OCI-LY3 (cell line): ENCODE data around the gene ARSD.

Experiments
- H2AFZ ChIP-seq: fragments of 200-600, 300-600 bp; shearing (Covaris generic); 2 replicates; pipeline ENCODE4 v1.6.0; 2014; ENCODE audit warnings: antibody characterized with exemption, low read depth, low read length
- H3K27ac ChIP-seq: fragments of 200-600, 300-600 bp; sonication (generic); 2 replicates; pipeline ENCODE4 v1.5.1; 2014; ENCODE audit warnings: mild to moderate bottlenecking, low read length, moderate library complexity, mixed read lengths
- H3K27me3 ChIP-seq: fragments of 200-600, 300-600 bp; sonication (generic); 2 replicates; pipeline ENCODE4 v1.6.1; 2014; ENCODE audit warnings: low read depth, low read length, mixed read lengths
- H3K36me3 ChIP-seq: fragments of 200-600, 300-600 bp; sonication (generic); replicated peaks from 2 replicates; pipeline ENCODE3; 2014; ENCODE audit warnings: low read depth, low read length, mixed read lengths
- H3K4me1 ChIP-seq: fragments of 300-600, 200-600 bp; sonication (generic); 2 replicates; pipeline ENCODE4 v1.6.1; 2014; ENCODE audit warnings: low read length, mixed read lengths
- H3K4me2 ChIP-seq: fragments of 200-600, 300-600 bp; sonication (generic); 2 replicates; pipeline ENCODE4 v1.6.1; 2014; ENCODE audit warnings: low read length, mixed read lengths
- H3K4me3 ChIP-seq: fragments of 300-600, 200-600 bp; sonication (generic); 2 replicates; pipeline ENCODE4 v1.5.1; 2014; ENCODE audit warnings: antibody characterized with exemption, mild to moderate bottlenecking, low read length, moderate library complexity
- H3K79me2 ChIP-seq: fragments of 300-600, 200-600 bp; shearing (Covaris generic); 2 replicates; pipeline ENCODE4 v1.6.1; 2014; ENCODE audit warnings: mild to moderate bottlenecking, low read length, mixed read lengths
- H3K9ac ChIP-seq: fragments of 300-600, 200-600 bp; shearing (Covaris generic); 2 replicates; pipeline ENCODE4 v1.6.0; 2014; ENCODE audit warnings: mild to moderate bottlenecking, low read length, moderate library complexity
- H3K9me3 ChIP-seq: fragments of 200-600, 300-600 bp; shearing (Covaris generic); 2 replicates; pipeline ENCODE4 v1.6.1; 2014; ENCODE audit warnings: low read length, mixed read lengths; ENCODE audit not compliant: insufficient read depth
- H4K20me1 ChIP-seq: fragments of 200-600, 300-600 bp; sonication (generic); 2 replicates; pipeline ENCODE4 v1.6.1; 2016; ENCODE audit warnings: low read length, mixed read lengths; ENCODE audit not compliant: insufficient read depth
- CTCF ChIP-seq: fragments of 200-600, 300-600 bp; sonication (generic); IDR thresholded peaks from 2 replicates; pipeline ENCODE4 v1.5.1; 2014; ENCODE audit warnings: antibody characterized with exemption, low read length, low read depth
- EZH2phosphoT487 ChIP-seq: fragments of 200-600 bp; shearing (Covaris generic); IDR thresholded peaks from 2 replicates; pipeline ENCODE4 v1.6.1; 2018; ENCODE audit warnings: antibody characterized with exemption, mixed run types, low read depth

The ARSD gene

GRCh38 chrX:2879670-2880069 lies 49.5 kb downstream of the ARSD start:
- H3K4me3 ChIP-seq, result no peak overlapping the region
- no peak overlapping the region for H3K27ac ChIP-seq
- H3K9me3 ChIP-seq, result no peaks in the 10 kb centered on the region
- H2AFZ ChIP-seq, result no peak overlapping the region
- no peaks in the 10 kb centered on the region for H3K79me2 ChIP-seq
- H3K36me3 ChIP-seq, result no peaks in the 10 kb centered on the region
- H3K4me1 ChIP-seq, result peaks cover 8% of the 10 kb centered on the region
- no peaks in the 10 kb centered on the region for H3K27me3 ChIP-seq
- H4K20me1 ChIP-seq, result no peaks in the 10 kb centered on the region
- H3K4me2 ChIP-seq, result no peak overlapping the region
- no peak for TF ChIP-seq CTCF
- no peak for TF ChIP-seq EZH2phosphoT487
- no peak overlapping the region for H3K9ac ChIP-seq

GRCh38 chrX:2878563-2878962 lies 50.6 kb downstream of the ARSD start:
- no peaks in the 10 kb centered on the region for H3K79me2 ChIP-seq
- H4K20me1 ChIP-seq, result no peaks in the 10 kb centered on the region
- no peak overlapping the region for H3K9ac ChIP-seq
- no peaks in the 10 kb centered on the region for H3K9me3 ChIP-seq
- no peaks in the 10 kb centered on the region for H3K27me3 ChIP-seq
- no peak overlapping the region for H3K4me2 ChIP-seq
- TF ChIP-seq CTCF, result no peak
- TF ChIP-seq EZH2phosphoT487, result no peak
- no peaks in the 10 kb centered on the region for H3K36me3 ChIP-seq
- H3K4me3 ChIP-seq, result no peak overlapping the region
- no peak overlapping the region for H2AFZ ChIP-seq
- H3K4me1 ChIP-seq, result peaks cover 8% of the 10 kb centered on the region
- no peak overlapping the region for H3K27ac ChIP-seq

GRCh38 chrX:2875798-2876399 lies 53.2 kb downstream of the ARSD start:
- Histone ChIP-seq H3K36me3 (no peaks in the 10 kb centered on the region), H2AFZ (no peak overlapping the region), H3K4me2 (no peak overlapping the region), H3K4me3 (no peak overlapping the region), H3K4me1 (peaks cover 8% of the 10 kb centered on the region), H3K27ac (no peak overlapping the region), H3K9ac (no peak overlapping the region), H3K79me2 (no peaks in the 10 kb centered on the region), H4K20me1 (no peaks in the 10 kb centered on the region), H3K27me3 (no peaks in the 10 kb centered on the region), H3K9me3 (no peaks in the 10 kb centered on the region)
- TF ChIP-seq EZH2phosphoT487 (no peak), CTCF (peak; percentile 41)

- no peak overlapping the region for H3K27ac ChIP-seq
- H3K36me3 ChIP-seq, result no peaks in the 10 kb centered on the region
- no peak overlapping the region for H2AFZ ChIP-seq
- H3K27me3 ChIP-seq, result no peaks in the 10 kb centered on the region
- H3K4me1 ChIP-seq, result peaks cover 8% of the 10 kb centered on the region
- no peaks in the 10 kb centered on the region for H3K79me2 ChIP-seq
- H3K4me3 ChIP-seq, result no peak overlapping the region
- H3K9me3 ChIP-seq, result no peaks in the 10 kb centered on the region
- no peak overlapping the region for H3K9ac ChIP-seq
- no peaks in the 10 kb centered on the region for H4K20me1 ChIP-seq
- H3K4me2 ChIP-seq, result no peak overlapping the region
- TF ChIP-seq EZH2phosphoT487, result no peak
- no peak for TF ChIP-seq CTCF
These were observed 54.0 kb downstream of the ARSD start for GRCh38 chrX:2875136-2875481.
